C4-2B (cell line): ENCODE results near the gene EXD3.

Source experiments
- ZFX ChIP-seq: fragments of 450-650 bp; IDR thresholded peaks from 2 replicates; pipeline ENCODE4 v1.6.1; 2017
- TF ChIP-seq, protein P1 (sequence below): fragments of 450-650 bp; conservative IDR thresholded peaks from 2 replicates; pipeline ENCODE4 v1.5.1; 2017; ENCODE audit warnings: mild to moderate bottlenecking

DNA sequence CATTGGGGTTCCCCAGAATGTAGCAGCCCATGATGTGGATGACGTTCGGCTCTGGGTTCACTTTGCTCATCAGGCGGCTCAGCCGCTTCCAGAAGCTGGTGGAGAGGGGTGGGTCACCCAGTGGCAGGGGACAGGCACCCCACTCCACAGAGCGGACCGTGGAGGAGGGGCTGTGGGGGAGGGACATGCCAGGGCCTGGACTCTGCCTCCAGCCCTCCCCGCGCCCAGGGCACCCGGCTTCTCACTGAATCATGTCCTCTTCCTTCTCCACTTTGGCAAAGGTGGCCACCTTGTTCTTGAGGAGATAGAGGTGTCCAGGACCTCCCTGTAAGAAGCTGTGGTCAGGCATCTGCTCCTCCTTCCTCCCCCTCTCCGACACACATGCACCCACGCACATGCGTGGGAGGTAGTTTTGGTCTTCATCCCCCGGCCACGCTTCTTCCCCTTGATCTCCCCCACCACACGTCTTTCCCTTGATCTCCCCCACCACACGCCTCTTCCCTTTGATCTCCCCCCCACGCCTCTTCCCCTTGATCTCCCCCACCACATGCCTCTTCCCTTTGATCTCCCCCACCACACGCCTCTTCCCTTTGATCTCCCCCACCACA, 27.1 kb upstream of the EXD3 start:
- TF ChIP-seq, protein P1, sequence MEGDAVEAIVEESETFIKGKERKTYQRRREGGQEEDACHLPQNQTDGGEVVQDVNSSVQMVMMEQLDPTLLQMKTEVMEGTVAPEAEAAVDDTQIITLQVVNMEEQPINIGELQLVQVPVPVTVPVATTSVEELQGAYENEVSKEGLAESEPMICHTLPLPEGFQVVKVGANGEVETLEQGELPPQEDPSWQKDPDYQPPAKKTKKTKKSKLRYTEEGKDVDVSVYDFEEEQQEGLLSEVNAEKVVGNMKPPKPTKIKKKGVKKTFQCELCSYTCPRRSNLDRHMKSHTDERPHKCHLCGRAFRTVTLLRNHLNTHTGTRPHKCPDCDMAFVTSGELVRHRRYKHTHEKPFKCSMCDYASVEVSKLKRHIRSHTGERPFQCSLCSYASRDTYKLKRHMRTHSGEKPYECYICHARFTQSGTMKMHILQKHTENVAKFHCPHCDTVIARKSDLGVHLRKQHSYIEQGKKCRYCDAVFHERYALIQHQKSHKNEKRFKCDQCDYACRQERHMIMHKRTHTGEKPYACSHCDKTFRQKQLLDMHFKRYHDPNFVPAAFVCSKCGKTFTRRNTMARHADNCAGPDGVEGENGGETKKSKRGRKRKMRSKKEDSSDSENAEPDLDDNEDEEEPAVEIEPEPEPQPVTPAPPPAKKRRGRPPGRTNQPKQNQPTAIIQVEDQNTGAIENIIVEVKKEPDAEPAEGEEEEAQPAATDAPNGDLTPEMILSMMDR: no peak
- TF ChIP-seq ZFX: no peak
